SIG-M5 (cell line): ENCODE results near the gene LLGL2.

ENCODE experiments used
- DNase-seq: peaks from one replicate; lab custom pipeline; 2025; lab: John Stamatoyannopoulos, UW

LLGL2 gene

DNA sequence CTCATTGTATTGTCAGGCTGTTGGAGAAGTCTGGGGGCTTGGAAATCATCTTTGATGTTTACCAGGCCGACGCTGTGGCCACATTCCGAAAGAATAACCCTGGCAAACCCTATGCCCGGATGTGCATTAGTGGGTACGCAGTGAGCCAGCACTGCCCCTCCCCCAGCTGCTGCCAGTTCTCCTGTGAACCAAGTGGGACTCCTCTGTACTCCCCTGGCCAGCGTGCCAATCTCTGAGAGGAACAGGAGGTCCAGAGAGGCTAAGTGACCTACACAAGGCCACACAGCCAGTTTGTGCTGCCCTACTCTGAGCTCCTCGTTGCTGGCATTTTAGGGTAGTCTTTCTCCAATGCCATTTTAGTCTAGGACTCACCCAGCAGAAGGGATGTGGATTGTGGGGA lies 1.9 kb upstream of the LLGL2 start:
- no peak for DNase-seq

DNA sequence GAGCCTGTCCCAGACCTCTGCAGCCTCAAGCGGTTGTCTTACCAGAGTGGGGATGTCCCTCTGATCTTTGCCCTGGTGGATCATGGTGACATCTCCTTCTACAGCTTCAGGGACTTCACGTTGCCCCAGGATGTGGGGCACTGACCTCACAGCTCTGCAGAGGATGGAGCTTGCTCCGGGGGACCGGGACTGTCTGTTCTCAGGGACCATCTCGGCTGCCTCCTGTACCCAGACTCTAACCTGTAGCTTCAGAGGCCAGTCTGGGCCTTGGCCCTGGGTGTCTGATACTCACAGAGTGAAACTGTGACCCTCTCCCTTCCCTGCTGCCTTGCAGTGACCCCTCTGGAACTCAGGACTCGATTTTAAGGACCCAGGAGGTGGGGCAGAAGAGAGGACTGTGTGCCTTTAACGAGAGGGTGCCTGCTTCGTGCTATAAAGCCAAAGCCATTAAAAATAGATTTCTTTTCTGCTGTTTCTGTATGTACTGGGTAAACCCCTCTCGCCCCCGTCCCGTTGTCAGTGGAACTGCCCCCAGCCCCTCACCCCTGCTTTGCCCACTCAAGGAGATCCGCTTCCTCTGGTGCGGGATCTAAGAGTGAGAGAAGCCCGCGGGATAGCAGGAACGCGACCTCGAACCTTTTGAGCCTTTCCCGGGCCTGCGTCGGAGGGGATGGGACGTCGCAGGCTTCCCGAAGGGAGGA lies 1.1 kb upstream of the LLGL2 start:
- no peak for DNase-seq

- DNase-seq, result no peak
Measured at GRCh38 chr17:75525806-75526554, 483 bp downstream of the LLGL2 start.

DNA sequence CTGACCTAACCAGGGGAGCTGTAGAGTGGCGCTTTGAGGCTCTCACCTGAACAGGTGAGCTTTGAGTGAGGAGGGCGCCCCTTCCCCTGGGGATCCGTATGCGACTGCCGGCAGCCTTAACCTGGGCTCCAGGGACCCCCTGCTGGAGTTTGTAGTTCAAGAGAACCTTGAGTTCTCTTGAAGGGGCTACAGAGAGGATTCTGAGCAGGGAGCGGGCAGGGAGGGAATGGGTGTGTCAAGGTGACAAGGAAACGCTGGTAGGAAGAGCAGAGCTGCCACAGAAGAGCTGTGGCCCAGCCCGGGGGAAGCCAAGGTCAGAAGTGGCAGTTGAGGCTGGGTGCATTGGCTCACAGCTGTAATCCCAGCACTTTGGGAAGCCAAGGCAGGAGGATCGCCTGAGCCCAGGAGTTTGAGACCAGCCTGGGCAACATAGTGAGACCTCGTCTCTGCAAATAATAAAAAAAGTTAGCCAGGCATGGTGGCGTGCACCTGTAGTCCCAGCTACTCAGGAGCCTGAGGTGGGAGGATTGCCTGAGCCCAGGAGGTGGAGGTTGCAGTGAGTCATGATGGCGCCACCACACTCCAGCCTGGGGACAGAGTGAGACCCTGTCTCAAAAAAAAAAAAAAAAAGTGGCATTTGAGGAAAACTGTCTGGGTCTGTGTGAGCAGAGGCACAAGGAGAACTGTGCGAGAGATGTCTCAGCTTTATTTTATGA lies 1.2 kb downstream of the LLGL2 start:
- DNase-seq, result no peak

DNA sequence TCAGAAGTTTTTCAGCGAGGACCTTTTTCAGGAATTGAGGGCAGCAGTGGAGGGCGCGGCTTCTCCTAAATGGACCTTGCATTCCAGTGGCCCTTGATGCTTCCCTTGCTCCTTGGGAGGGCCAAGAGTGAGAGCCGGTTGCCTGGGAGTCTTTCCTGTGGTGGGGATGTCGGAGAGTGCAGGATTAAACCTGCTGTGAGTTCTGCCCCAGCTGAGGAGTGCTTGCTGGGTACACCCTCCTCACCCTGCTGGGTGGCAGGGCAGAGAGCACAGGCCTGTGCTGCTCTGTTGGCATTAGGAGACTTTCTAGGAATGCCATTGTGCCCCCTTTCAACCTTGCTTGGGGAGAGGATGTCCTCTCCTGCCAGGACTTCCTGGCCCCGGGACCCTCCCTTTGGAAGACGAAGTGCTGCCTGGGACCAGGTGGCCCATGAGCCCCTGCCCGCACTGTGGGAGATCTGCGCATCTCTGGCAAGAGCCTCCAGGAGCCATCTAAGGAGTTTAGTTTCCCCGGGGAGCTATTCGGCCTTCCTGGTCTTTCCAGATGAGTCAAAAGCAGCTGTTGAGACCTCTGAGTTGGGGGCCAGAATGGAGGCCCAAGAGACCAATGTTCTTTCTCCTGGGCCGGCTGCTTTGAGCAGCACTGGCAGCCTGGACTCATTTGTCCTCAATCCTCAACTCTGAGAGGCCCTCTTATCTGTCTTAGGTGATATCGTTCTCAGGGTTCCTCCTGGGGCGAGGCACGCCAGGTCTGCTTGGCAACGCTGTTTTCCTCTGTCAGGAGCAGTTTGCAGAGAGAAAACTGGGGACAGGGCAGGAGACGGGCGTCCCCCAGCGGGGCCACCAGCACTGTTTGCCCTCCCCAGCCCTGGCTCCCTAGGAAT lies 5.6 kb downstream of the LLGL2 start:
- no peak for DNase-seq

DNA sequence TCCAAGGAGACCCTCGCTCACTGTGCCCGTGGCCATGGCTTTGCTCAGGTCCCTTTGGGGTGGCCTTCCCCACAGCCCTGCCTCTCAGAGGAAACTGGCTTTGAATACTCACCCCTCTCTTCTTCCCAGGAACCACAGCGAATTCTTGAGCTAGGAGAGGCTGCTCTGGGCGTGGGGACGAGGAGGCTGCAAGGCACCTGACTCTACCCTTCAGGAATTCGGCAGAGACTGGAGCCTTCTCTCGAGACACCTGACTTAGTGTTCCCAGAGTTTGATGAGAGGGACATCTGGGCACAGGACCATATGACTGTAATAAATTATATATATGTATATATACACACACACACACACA lies 6.2 kb downstream of the LLGL2 start:
- no peak for DNase-seq

DNA sequence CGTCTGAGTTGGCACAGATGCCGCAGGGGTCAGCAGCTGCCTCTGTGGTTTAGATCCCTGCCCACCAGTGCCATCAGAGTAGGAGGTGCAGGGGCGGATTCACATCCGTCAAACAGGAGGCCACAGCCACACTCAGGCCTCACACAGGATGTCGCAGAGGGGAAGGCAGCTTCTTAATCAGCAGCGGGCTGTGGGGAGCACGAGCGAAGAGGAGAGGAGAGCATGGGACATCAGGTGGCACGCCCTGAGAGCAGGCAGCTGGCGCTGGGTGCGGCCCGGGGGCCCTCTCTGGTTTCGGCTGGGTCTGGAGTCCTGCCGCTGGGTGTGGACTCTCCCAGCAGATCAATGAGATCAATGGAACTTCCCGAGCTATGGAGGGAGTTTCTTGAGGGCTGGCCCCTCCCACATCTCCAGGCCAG lies 9.6 kb downstream of the LLGL2 start:
- DNase-seq, result no peak

GRCh38 chr17:75535871-75536270 lies 10.4 kb downstream of the LLGL2 start:
- DNase-seq, result no peak

DNA sequence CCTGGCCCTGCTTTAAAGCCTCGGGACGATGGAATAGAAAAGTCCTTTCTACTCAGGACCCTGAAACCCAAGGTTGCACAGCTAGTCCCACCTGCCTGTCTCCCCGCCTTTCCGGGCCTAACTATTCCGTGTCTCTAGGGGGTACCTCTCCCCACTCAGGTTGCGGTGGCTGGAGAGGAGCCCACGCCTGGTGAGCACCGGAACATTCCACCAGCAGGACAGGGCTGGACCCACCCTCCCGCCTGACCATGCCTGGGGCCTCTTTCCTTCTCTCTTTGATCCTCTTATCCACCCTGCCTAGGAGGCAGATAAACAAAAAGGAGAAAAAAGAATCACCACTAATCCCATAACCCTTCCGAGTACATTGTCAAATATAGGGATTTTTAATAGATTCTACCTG lies 10.9 kb downstream of the LLGL2 start:
- no peak for DNase-seq

DNA sequence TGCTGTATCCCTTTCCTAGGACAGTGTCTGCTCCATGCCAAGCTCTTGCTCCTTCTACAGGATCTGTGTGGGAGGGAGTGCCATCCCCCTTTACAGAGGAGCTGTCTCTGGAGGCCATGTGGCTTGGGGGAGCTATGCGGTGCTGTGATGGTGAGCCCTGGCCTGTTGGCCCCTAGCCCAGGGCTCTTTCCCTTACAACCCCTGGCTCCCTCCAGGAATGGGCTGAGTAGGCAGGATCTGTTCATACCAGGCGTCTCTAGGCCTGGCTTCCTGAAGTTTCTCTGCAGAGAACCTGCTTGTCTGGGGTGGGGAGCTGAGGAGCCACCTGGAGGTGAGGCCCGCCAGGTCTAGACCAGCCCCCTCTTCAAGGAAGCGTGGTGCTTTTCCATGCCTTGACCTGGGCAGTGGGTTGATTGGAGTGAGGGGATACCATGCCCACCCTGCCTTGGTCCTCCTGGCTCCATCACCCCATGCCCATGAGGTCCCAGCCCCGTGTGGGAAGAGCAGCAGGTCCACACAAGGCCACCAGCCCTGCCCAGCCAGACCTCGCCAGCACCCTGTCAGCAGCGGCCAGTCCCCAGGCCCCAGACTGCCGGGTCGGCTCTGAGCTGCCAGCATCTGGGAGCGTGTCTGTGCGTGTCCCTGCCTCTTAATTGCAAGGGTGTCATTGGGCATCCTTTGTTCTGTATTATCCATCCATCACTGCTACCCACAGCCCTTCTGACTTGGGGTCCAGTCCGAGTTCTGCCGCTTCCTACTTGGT lies 14.7 kb downstream of the LLGL2 start:
- no peak for DNase-seq

- DNase-seq, result no peak
Measured at GRCh38 chr17:75540923-75541503, 15.5 kb downstream of the LLGL2 start.

DNA sequence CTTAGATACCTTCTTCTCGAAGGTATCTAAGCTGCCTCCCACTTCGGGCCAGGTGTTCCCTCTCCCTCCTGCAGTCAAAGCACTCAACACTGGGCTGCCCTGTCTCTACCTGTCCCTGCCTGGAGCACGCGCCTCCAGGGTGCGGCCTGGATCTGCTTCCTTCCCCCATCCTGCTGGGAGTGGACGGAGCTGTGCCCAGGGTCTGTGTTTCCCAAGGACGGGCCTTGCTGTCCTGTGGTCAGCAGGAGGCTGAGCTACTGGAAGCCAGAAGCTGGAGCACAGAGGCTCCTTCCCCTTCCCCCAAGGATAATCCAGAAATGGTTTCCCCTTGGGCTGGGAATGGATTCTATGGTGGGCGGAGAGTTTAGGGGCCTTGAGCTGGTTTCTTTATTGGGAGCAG lies 16.7 kb downstream of the LLGL2 start:
- no peak for DNase-seq

DNA sequence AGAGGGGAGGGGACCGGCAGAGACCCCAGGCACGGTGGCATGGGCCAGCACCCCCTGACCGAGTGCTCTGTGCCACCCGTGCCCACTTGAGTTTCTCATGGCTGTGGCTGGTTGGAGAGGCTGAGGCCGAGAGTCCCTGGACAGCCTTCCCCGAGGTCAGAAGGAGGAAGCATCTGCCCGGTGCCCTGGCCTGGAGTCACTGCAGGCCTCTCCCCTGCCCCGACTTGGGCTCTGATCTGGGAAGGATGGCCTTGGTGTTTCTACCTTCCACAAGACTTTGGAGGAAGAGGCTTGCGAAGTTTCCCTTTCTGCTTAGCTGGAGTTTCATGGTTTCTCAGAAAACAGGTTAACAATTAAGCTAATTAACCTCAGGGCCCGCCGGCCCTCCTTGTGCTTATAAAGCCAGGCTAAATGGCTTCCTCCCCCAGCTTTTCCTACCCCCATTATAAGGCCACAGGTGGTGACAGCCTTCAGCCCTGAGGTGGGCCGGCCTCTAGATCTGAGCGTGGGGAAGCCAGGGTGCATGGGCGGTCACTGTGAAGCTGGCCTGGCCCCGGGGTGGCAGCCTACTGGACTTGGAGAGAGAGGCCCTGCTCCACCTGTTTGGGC lies 17.3 kb downstream of the LLGL2 start:
- no peak for DNase-seq

DNA sequence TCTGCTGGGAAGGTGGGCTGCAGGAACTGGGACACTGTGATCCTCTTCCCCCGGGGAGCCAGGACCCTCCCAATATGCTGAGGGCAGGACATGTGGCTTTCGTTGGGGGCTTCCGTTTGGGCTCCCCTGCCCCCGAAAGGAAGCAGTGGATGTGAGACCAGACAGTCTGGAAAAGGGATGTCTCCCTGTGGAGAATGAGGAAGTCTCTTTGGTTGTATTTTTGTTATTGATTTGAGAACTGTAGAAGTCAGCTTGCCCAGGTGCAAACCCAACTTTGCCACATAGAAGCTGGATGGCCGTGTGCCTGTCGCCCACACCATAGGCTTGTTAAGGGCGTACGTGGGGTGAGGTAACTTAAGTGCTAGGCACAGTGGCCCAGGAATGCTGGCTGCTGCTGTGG lies 18.8 kb downstream of the LLGL2 start:
- DNase-seq, result no peak

DNA sequence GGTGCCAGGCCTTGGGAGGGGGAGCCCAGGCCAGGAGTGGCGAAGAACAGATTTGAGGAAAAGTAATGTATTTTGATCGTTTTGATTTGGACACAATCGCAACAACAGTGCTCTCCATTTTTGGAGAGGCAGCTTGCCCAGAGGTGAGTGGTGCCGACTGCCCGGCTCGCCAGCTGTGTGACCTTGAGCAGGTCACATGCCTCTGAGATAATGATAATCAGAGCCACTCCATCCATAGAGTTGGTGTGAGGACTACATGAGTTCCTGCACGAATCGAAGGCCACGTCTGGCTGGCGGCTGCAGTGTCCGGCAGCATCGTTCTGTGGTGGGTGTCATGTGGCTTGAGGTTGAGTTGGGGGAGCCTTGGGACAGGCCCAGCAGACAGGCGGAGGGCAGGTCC lies 20.7 kb downstream of the LLGL2 start:
- no peak for DNase-seq

- DNase-seq, result no peak
Measured at GRCh38 chr17:75547091-75547490, 21.6 kb downstream of the LLGL2 start.

DNA sequence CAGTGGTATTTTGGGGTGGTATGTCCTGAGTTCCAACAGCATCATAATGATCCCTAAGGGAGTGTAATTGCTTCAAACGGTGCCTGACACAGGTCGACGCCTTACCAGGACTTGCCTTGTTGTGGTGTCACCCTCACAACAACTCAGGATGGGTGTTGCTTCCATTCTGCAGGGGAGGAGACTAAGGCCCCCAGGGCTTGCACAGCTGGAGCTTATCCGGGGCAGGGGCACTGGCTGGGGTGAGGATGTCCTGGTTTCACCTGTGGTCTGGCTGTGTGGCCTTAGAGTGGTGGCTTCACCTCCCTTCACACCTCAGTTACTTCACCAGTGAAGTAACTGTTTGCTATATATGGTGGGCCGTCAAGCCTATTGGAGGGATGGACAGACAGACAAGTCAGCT lies 23.3 kb downstream of the LLGL2 start:
- no peak for DNase-seq

- no peak for DNase-seq
Measured at GRCh38 chr17:75549246-75550138, 24.0 kb downstream of the LLGL2 start.

GRCh38 chr17:75550139-75550465 lies 24.6 kb downstream of the LLGL2 start:
- no peak for DNase-seq

GRCh38 chr17:75551266-75551665 lies 25.8 kb downstream of the LLGL2 start:
- DNase-seq, result no peak
